Urothelium cell line (cell line): ENCODE data around the gene DNAAF1.

Source experiments
- DNase-seq: peaks from one replicate; pipeline ENCODE4 v3.0.0; 2011; ENCODE audit warnings: low spot score, mixed read lengths
- FAIRE-seq: peaks from 2 replicates; lab custom pipeline; 2011; peaks lifted over from hg19 to GRCh38; lab: Jason Lieb, UNC

DNAAF1 gene

GRCh38 chr16:84121007-84121406, 24.1 kb upstream of the DNAAF1 start:
- no peak for FAIRE-seq
- no peak for DNase-seq

DNA sequence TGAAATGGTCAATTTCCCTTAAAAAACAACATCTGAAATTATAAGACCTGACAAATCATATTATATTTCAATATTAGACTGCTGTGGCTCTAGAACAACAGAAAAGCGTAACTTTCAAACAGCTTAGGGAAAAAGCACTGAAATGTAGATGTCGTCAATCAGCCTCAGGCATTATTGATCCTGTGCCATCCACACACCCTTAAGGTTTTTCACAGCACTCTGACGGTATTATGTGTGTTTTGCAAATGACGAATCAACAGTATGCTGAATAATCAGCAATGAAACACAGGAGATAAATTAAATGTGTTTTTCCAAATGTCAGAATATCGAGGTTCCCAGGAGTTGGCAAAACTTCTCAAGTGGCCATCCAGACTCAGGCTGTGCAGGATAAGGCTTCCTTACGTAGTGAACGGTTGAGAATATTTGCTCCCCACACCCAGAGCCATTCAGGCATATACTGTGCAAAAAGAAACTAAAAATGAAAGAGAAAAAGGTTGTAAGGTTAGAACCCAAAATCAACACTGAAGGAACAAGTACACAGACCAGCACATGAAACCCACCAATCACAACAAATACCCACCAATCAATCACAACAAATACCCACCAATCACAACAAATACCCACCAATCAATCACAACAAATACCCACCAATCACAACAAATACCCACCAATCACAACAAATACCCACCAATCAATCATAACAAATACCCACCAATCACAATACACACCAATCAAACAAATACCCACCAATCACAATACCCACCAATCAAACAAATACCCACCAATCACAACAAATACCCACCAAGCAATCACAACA, 20.6 kb upstream of the DNAAF1 start:
- FAIRE-seq (no peak), DNase-seq (no peak)

DNA sequence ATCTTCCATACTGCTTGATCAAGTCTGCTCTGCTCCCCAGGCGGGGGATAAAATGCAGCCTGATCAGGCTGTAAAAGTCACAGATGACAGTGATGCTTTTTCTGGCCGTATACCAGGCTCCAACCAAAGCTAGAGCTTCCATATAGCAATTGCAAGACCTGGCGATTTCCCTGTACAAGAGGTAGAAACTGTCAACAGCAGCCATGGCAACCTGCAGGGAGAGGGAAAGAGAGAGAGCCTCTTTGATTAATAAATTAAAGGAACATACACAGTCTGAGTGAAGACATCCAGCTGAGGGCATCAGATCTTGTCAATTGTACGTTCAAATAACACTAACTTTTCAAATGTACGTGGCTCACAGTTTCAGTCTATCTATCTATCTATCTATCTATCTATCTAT, 14.0 kb upstream of the DNAAF1 start:
- no peak for DNase-seq
- no peak for FAIRE-seq

GRCh38 chr16:84132527-84133285, 12.4 kb upstream of the DNAAF1 start:
- DNase-seq (no peak), FAIRE-seq (no peak)

DNA sequence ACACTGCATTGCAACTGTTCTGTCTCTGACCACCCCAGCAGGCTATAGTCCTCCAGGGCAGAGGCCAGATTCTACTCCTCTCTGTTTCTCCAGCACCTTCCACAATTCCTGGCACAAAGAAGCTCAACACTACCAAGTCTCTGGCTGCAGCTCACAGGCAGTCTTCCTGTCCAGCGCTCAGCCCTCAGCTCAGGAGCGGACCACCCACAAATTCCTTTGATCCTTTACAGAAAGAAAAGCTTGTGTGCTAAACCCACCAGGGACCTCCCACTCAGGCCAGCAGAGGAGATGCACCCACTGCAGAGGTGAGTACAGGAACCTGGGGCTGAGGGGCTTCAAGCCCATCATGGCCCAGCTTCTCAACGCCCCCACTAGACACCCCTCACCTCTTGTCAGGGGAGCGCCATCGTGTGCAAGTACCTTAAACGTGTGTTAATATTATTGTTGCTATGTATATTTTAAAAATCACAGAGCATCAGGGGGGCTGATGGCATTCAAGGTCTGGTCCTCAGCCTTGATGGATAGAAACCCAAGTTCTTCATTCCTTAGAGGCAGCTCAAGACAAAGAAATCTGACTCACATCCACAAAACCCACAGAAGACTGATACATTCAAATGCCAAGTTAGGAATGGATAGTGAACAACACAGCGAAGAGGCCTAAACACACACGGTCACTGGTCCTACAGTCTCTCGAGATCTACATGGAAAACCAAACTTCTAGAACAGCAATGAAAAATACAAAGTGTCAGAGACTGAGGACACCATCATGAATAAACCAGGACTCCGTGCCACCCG, 8.6 kb upstream of the DNAAF1 start:
- no peak for DNase-seq
- FAIRE-seq = no peak

DNA sequence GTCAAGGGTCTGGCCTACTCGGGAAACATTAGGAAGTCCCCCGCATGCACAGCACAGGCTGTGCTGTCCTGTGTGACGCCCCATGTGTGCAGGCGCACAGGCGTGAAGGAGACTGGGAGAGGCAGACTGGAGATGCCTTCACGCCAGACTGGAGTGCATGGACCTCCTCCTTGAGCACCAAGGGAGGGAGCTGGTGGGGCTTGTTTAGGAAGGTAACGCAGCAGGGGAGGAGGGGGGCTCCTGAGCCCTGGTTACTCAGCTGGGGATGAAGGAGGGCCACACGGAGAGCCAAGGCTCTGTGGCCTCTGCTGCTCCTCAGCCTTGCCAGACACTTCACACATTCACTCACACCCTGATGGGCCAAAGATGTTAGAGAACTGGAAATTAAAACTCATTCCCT, 7.8 kb upstream of the DNAAF1 start:
- FAIRE-seq (no peak), DNase-seq (no peak)

DNA sequence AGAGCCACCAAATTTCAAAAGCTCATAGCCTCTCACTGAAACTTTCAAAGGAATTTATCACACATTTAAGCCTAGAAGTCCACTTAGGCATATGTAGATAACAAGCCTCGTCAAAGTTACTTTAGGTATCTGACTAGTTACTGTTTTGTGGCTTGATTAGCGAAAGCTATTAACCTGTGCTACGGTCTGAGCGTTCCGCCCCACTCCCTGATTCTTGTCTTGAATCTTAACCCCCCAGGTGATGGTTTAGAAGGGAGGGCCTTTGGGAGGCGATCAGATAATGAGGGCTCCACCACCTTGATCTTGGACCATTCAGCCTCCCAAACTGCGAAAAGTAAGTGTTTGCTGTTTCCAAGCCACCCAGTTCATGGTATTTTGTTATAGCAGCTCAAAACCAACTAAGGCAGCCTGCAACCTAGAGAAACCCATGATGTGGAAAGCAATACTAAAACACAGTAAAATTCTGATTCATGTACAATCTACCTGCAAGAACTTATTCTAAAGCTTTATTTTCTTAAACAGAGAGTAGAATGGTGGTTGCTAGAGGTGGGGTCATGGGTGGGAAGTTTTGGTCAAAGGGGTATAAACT, 7.2 kb upstream of the DNAAF1 start:
- DNase-seq = no peak
- FAIRE-seq = no peak

GRCh38 chr16:84138500-84138823, 6.6 kb upstream of the DNAAF1 start:
- FAIRE-seq = no peak

DNA sequence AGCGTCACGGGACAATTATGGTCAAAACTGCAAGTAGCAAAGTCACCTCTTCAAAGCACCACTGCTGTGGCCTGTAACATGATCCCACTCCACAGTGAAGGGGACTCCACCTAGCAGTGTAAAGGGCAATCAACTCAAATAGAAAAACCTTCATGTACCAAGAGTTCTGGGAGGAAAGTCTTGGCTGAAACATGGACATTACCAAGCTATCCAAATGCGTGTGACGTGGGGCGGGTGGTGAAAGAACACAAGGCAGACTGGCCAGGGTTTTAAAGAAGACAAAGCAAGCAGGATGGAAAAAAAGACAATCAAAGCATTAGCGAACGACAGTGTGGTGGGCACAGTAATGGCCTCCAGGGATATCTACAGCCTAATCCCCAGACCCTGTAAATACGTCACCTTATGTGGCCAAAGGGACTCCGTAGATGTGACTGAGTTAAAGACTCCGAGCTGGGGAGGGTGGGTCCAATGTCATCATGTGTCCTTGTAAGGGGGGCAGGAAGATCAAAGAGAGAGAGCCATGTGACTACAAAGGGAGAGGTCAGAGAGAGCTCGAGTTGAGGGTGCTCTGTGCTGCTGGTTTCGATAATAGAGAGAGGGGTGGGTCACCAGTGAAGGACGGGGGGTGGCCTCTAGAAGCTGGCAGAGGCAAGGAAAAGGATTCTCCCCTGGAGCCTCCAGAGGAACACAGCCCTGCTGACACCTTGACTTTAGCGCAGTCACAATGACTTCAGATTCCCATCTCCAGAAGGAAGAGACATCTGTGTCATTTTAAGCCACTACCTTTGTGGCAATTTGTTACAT, 6.1 kb upstream of the DNAAF1 start:
- no peak for FAIRE-seq
- no peak for DNase-seq

More at GRCh38 chr16:84138500-84138823, 6.6 kb upstream of the DNAAF1 start:
- no peak for DNase-seq

GRCh38 chr16:84139628-84140258, 5.4 kb upstream of the DNAAF1 start:
- no peak for DNase-seq
- FAIRE-seq = no peak

DNA sequence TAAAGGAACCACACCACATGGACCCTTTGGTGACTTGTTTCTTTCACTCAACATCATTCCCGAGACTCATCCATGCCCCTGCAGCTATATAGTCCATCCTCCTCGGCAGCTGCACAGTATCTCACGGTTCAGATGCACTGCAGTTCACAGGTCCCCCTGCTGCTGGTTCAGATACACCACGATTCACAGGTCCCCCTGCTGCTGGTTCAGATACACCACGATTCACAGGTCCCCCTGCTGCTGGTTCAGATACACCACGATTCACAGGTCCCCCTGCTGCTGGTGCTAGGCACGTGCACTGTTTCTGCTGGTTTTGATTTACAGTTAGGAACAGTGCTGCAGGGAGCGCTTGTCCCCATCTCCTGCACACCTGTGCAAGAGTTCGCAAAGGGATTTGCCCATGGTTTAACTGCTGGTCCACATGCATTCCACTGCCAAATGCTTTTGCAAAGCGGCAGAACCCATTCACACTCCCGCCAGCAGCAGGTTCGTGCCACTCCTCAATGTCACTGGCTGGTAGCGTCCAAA, 3.9 kb upstream of the DNAAF1 start:
- DNase-seq (no peak), FAIRE-seq (no peak)

DNA sequence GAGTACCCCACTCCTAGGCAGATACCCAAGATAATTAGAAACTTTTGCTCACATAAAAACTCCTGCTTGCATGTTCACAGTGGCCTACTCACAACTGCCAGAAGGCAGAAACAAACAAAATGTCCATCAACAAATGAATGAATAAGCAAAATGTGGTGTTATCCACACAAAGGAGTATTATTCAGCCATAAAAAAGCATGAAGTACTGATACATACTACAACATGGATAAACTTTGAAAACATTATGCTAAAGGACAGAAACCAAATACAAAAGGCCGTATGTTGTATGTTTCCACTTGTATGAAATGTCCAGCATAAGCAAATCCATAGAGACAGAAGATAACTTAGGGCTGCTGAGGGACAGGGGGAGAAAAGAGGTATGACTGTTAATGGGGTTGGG, 2.0 kb upstream of the DNAAF1 start:
- no peak for DNase-seq
- FAIRE-seq = no peak

DNA sequence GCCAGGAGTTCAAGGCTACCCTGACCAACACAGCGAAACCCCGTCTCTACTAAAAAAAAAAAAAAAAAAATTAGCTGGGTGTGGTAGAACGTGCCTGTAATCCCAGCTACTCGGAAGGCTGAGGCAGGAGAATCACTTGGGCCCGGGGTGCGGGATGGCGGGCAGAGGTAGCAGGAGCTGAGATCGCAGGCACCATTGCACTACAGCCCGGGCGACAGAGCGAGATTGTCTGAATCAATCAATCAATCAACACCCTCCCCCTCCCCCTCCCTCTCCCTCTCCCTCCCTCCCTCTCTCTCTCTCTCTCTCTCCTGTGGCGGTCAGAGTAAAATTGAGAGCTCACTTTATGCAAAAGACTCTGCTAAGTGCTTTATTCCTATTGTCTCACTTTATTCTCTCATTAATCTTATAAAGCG, 1.3 kb upstream of the DNAAF1 start:
- DNase-seq (no peak), FAIRE-seq (no peak)

DNA sequence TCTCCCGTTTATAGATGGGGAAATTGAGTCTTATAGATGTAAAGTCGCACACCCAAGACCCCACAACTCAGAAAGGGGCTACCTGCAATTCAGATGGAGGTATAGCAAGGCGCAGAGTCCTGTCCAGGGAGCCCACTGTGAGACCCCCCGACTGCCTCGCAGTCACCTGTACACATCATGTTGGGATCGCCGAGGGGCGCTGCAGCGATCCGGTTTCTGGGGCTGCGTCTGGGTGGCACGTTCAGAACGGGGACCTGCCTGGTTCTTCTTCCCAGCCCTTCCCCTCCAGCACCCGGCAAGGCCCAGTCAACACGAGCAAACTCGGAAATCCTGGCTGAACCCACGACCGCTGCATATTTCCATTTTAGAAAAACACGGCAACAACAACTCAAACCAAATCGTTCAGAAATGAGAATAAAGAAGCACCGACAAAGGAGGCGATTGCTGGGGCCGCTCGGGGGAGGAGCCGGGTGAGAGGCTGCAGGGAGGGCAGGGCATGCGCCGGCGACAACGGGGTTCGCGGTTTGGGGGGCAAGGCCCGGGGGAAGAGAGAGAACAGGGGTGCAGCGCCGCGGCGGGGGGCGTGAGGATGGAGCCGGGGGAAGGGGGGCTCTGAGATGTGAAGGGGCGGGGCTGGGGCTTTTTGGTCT, 774 bp upstream of the DNAAF1 start:
- FAIRE-seq (no peak), DNase-seq (peak; percentile 40)

- DNase-seq = no peak
- FAIRE-seq = no peak
These were observed 5.8 kb downstream of the DNAAF1 start for GRCh38 chr16:84150926-84151325.

- DNase-seq = no peak
- FAIRE-seq = no peak
These were observed 8.6 kb downstream of the DNAAF1 start for GRCh38 chr16:84153660-84154214.

DNA sequence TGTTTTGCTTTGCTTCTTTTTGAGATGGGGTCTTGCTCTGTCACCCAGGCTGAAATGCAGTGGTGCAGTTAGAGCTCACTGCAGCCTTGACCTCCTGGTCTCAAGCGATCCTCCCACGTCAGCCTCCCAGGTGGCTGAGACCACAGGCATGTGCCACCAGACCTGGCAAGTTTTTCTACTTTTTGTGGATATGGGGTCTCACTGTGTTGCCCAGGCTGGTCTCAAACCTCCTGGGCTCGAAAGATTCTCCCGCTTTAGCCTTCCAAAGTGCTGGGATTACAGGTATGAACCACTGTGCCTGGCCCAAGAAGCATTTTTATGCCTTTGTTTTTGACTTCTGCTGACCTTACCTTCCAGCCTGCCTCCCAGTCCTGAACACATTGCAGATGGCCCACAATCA, 10.1 kb downstream of the DNAAF1 start:
- DNase-seq (no peak), FAIRE-seq (no peak)

DNA sequence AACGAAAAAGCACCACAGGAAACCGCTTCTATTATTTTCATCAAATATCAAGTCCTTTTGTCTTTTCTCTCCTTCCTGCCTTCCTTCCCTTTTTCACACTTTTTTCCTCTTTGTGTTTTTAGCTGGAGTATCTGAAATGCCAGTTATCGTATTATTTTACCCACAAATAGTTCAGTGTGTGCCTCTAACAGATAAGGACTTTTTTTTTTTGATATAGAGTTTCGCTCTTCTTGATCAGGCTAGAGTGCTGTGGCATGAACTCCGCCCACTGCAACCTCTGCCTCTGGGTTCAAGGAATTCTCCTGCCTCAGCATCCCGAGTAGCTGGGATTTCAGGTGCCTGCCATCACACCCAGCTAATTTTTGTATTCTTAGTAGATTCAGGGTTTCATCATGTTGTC, 10.7 kb downstream of the DNAAF1 start:
- FAIRE-seq (no peak), DNase-seq (no peak)

DNA sequence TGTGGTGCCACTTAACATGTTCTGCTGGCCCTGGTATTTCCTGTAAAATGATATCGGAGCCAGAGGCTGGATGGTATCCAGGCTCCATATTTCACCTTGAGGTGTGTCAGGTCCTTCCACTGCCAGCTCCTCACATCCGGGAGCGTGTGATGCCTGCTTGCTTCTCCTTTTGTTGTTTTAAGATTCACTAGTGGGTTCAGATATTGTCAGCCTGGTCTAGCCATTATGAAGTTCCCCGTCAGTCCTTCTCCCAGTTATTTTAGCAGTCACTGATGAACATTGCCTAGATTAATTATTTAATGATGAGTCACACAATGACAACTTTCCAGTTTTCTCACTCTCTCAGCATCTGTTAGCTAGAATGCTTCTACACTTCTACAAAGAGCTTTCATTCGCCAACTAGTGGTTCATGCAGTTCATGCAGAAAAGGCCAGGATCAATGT, 11.3 kb downstream of the DNAAF1 start:
- no peak for FAIRE-seq
- DNase-seq = no peak
